ENCODE data around the gene IFI44.

- TF ChIP-seq CTCF (conservative IDR thresholded peaks at IDR 0.05 in 1 of 2, IDR thresholded peaks at IDR 0.05 in 1 of 2; ENCODE audit: low read depth in 1 of 2, low read length in 2 of 2) (no peak), EZH2 (IDR thresholded peaks at IDR 0.05; ENCODE audit: low read length, missing control alignments) (no peak)
Observed at GRCh38 chr1:78667939-78668338, 18.3 kb downstream of the IFI44 start.
